ENCODE results near the gene ABHD12. TPM values are rescaled to one million over a fixed set of nuclear protein-coding genes. Genes with fewer than 3 reads are reported as not detected.

ABHD12 gene
- total RNA-seq, 3 donors from 2014 or later, result 21.9 to 22.6 (median 22.3) TPM

DNA sequence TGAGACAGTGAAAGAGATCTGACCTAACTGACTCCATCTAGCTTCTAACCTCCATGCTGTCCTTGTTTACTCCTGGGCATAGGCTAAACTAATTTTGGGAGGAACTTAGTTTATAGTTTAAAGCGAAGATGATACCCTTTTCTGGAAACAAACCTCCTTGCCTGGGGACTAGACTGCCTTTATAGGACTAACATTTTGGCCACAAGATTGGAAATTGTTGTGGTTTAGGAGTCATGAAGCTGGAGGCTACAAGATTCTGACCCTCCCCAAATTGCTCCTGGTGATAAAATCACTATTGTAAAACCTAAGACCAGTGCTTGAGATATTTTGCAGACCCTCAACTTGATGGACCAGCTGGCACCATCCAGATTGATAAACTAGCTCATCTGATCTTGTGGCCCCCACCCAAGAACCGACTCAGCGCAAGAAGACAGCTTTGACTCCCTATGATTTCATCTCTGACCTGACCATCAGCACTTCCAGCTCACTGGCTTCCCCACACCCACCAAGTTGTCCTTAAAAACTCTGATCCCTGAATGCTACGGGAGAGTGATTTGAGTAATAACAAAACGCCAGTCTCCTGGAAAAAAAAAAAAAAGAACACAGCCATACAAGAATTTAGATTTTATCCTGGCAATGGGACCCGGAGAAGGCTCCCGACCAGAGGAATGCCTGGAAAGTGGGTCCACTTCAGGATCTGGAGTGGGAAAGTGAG lies 63.0 kb downstream of the ABHD12 start:
- DNase-seq, result no peak
- Mint-ChIP-seq H3K4me1 (ENCODE audit: low read depth) (peaks cover 22% of the 10 kb centered on the region), H3K4me3 (no peak overlapping the region), H3K9me3 (no peaks in the 10 kb centered on the region), H3K27me3 (ENCODE audit: low read depth) (no peaks in the 10 kb centered on the region), H3K36me3 (ENCODE audit: insufficient read depth) (peaks cover 4% of the 10 kb centered on the region)
- no peak for ATAC-seq

DNA sequence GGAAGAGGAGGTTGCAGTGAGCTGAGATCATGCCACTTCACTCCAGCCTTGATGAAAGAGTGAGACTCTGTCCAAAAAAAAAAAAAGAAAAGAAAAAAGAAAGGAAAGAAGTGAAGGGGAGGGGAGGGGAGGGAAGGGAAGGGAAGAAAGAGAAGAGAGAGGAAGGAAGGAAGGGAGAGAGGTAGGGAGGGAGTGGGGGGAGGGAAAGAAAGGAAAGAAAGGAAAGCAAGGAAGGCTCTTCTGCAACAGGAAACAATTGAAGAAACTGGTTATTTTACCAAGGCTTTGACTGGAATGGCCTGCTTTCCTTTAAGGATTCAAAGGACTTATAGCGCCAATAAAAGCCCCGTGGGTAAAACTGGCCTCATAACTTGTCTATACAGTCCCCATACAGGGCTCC lies 64.6 kb downstream of the ABHD12 start:
- peaks cover 9% of the 10 kb centered on the region for H3K36me3 Mint-ChIP-seq (ENCODE audit: insufficient read depth)
- no peak overlapping the region for H3K4me3 Mint-ChIP-seq
- DNase-seq (no peak), ATAC-seq (no peak)
- H3K4me1 Mint-ChIP-seq (ENCODE audit: low read depth), result peaks cover 25% of the 10 kb centered on the region
- H3K9me3 Mint-ChIP-seq, result no peaks in the 10 kb centered on the region
- no peaks in the 10 kb centered on the region for H3K27me3 Mint-ChIP-seq (ENCODE audit: low read depth)

DNA sequence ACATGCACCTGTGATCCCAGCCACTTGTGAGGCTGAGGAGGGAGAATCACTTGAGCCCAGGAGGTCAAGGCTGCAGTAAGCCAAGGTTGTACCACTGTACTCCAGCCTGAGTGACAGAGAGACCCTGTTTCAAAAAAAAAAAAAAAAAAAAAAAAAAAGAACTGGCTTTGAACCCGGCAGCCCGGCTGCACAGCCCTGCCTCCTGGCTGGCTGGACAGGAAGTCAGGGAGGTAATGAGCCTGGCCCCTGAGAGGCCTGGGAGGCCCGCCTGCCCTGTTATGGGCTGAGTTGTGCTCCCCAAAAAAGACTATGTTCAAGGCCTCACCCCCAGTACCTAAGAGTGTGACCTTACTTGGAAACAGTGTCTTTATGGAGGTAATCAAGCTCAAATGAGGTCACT lies 65.6 kb downstream of the ABHD12 start:
- H3K27me3 Mint-ChIP-seq (ENCODE audit: low read depth), result no peaks in the 10 kb centered on the region
- no peak for ATAC-seq

GRCh38 chr20:25324412-25324811 lies 66.2 kb downstream of the ABHD12 start:
- H3K27me3 Mint-ChIP-seq (ENCODE audit: low read depth), result no peaks in the 10 kb centered on the region
- no peak for DNase-seq
- peaks cover 10% of the 10 kb centered on the region for H3K36me3 Mint-ChIP-seq (ENCODE audit: insufficient read depth)
- H3K9me3 Mint-ChIP-seq, result no peaks in the 10 kb centered on the region
- no peak overlapping the region for H3K4me3 Mint-ChIP-seq
- ATAC-seq, result no peak
- H3K4me1 Mint-ChIP-seq (ENCODE audit: low read depth), result peaks cover 12% of the 10 kb centered on the region

More for the DNA sequence above, 65.6 kb downstream of the ABHD12 start:
- no peaks in the 10 kb centered on the region for H3K9me3 Mint-ChIP-seq
- peaks cover 19% of the 10 kb centered on the region for H3K4me1 Mint-ChIP-seq (ENCODE audit: low read depth)
- no peak for DNase-seq
- no peak overlapping the region for H3K4me3 Mint-ChIP-seq
- H3K36me3 Mint-ChIP-seq (ENCODE audit: insufficient read depth), result peaks cover 9% of the 10 kb centered on the region

DNA sequence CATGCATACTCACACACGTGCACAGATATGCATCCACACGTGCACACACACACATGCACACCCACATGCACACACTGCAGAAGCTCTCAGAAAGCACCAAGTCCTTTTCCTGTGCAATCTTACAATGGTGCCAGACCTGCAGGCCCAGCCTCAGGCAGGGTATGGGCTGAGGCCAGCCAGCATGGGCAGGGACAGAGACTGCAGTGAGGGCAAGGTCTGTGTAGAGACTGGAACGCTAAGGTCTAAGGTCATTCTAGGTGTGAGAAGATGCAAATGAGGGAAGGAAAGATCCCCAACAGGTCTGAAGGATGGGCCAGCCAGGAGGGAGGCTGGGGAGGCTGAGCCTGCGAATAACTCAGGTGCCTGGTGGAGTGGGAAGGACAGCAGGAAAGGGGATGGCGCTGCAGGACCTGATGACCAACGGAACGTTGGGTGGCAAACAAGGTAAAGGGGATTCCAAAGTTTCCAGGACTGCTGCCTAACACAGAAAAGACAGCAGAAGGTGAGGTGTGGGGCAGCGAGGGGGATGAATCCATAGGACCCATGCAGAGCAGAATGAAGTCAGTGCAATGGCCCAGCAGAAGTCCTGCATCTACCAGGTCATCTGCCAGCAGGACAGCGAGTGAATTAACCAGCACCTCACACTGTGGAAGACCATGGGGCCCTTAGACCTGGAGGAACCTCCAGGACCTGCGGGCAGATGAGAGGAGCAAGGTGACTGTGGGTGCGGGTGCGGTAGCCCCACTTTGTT lies 67.0 kb downstream of the ABHD12 start:
- H3K27me3 Mint-ChIP-seq (ENCODE audit: low read depth), result no peaks in the 10 kb centered on the region
- H3K9me3 Mint-ChIP-seq, result no peaks in the 10 kb centered on the region
- DNase-seq (no peak), ATAC-seq (no peak)
- peaks cover 11% of the 10 kb centered on the region for H3K4me1 Mint-ChIP-seq (ENCODE audit: low read depth)
- H3K4me3 Mint-ChIP-seq, result no peak overlapping the region
- peaks cover 10% of the 10 kb centered on the region for H3K36me3 Mint-ChIP-seq (ENCODE audit: insufficient read depth)

GRCh38 chr20:25321991-25322390 lies 68.6 kb downstream of the ABHD12 start:
- ATAC-seq, result no peak
- no peaks in the 10 kb centered on the region for H3K27me3 Mint-ChIP-seq (ENCODE audit: low read depth)
- no peaks in the 10 kb centered on the region for H3K9me3 Mint-ChIP-seq
- peaks cover 10% of the 10 kb centered on the region for H3K36me3 Mint-ChIP-seq (ENCODE audit: insufficient read depth)
- no peak for DNase-seq
- H3K4me3 Mint-ChIP-seq, result no peak overlapping the region
- H3K4me1 Mint-ChIP-seq (ENCODE audit: low read depth), result peaks cover 9% of the 10 kb centered on the region

- H3K4me3 Mint-ChIP-seq, result no peak overlapping the region
- ATAC-seq, result peak; percentile 18 to 38
- H3K36me3 Mint-ChIP-seq (ENCODE audit: insufficient read depth), result peaks cover 10% of the 10 kb centered on the region
- no peaks in the 10 kb centered on the region for H3K27me3 Mint-ChIP-seq (ENCODE audit: low read depth)
- peaks cover 6% of the 10 kb centered on the region for H3K4me1 Mint-ChIP-seq (ENCODE audit: low read depth)
- no peak for DNase-seq
- H3K9me3 Mint-ChIP-seq, result no peaks in the 10 kb centered on the region
Observed at GRCh38 chr20:25321262-25321831, 69.3 kb downstream of the ABHD12 start.

- no peak for DNase-seq
- Mint-ChIP-seq H3K9me3 (no peaks in the 10 kb centered on the region), H3K4me1 (ENCODE audit: low read depth) (peaks cover 6% of the 10 kb centered on the region), H3K27me3 (ENCODE audit: low read depth) (no peaks in the 10 kb centered on the region), H3K4me3 (no peak overlapping the region), H3K36me3 (ENCODE audit: insufficient read depth) (peaks cover 13% of the 10 kb centered on the region)
- ATAC-seq, result no peak
Observed at GRCh38 chr20:25320035-25320800, 70.4 kb downstream of the ABHD12 start.

- DNase-seq (no peak), ATAC-seq (no peak)
- Mint-ChIP-seq H3K4me1 (ENCODE audit: low read depth) (peaks cover 6% of the 10 kb centered on the region), H3K4me3 (no peak overlapping the region), H3K27me3 (ENCODE audit: low read depth) (no peaks in the 10 kb centered on the region), H3K9me3 (no peaks in the 10 kb centered on the region), H3K36me3 (ENCODE audit: insufficient read depth) (peaks cover 13% of the 10 kb centered on the region)
Observed at GRCh38 chr20:25319241-25320034, 71.2 kb downstream of the ABHD12 start.

- peaks cover 13% of the 10 kb centered on the region for H3K36me3 Mint-ChIP-seq (ENCODE audit: insufficient read depth)
- H3K4me3 Mint-ChIP-seq, result no peak overlapping the region
- DNase-seq, result no peak
- H3K4me1 Mint-ChIP-seq (ENCODE audit: low read depth), result peaks cover 6% of the 10 kb centered on the region
- H3K9me3 Mint-ChIP-seq, result no peaks in the 10 kb centered on the region
- no peaks in the 10 kb centered on the region for H3K27me3 Mint-ChIP-seq (ENCODE audit: low read depth)
- ATAC-seq, result no peak
Observed at GRCh38 chr20:25318471-25319240, 72.0 kb downstream of the ABHD12 start.

DNA sequence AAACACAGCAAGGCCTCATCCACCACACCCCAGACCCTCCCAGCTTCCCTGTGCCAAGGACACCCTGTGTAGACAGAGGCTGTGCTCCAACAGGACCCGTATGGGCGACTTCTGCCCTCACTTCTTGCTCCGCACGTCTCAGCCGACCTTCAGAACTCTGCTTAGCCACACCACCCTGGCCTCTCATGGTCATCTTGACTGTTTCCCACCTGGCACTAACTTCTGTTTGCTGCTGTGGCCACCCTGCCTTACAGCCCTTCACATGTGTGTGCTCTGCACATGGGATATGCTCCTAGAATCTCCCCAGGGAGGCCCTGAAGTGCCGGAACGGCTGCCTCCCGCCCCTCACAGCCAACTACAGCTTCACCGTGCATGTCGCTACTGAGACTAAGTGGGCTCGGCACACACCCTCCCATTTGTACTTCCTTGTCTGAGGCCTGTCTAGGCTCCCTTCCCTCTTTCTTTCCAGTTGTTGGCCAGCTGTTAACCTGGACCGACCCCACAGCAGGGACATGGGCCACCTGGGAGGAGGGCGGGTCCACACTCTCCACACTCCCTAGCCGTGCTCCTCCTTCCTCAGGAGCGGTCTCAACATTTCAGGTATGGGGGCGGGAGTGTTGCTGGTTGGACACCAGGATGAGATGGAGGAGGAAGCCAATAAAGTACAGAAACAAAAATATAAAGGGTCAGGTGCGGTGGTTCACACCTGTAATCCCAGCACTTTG lies 73.1 kb downstream of the ABHD12 start:
- no peaks in the 10 kb centered on the region for H3K9me3 Mint-ChIP-seq
- no peak for ATAC-seq
- no peak for DNase-seq
- H3K36me3 Mint-ChIP-seq (ENCODE audit: insufficient read depth), result peaks cover 9% of the 10 kb centered on the region
- no peak overlapping the region for H3K4me3 Mint-ChIP-seq
- peaks cover 6% of the 10 kb centered on the region for H3K4me1 Mint-ChIP-seq (ENCODE audit: low read depth)
- no peaks in the 10 kb centered on the region for H3K27me3 Mint-ChIP-seq (ENCODE audit: low read depth)

- H3K36me3 Mint-ChIP-seq (ENCODE audit: insufficient read depth), result peaks cover 8% of the 10 kb centered on the region
- ATAC-seq (no peak), DNase-seq (no peak)
- H3K4me1 Mint-ChIP-seq (ENCODE audit: low read depth), result peaks cover 6% of the 10 kb centered on the region
- H3K9me3 Mint-ChIP-seq, result no peaks in the 10 kb centered on the region
- H3K27me3 Mint-ChIP-seq (ENCODE audit: low read depth), result no peaks in the 10 kb centered on the region
- H3K4me3 Mint-ChIP-seq, result no peak overlapping the region
Observed at GRCh38 chr20:25316506-25317190, 74.0 kb downstream of the ABHD12 start.
